Testis (tissue), 3 donors: ENCODE results near the gene PDE7B. TPM values are rescaled to one million over a fixed set of nuclear protein-coding genes. Genes with fewer than 3 reads are reported as not detected.
A peak's percentile ranks its signal among the peaks of the same experiment; 100 is the strongest.

Source experiments
- DNase-seq: peaks from one replicate; pipeline ENCODE4 v3.0.0-alpha.2; 2019
- H3K27ac ChIP-seq, 2 donors: fragments of 200-600 bp; sonication (generic); one replicate each; pipeline ENCODE4 v1.5.1; 2019
- H3K27me3 ChIP-seq: fragments of 200-600 bp; sonication (generic); one replicate; pipeline ENCODE4 v1.5.1; 2019
- H3K36me3 ChIP-seq: fragments of 200-600 bp; sonication (generic); one replicate; pipeline ENCODE4 v1.5.1; 2017; ENCODE audit warnings: low read depth; ENCODE audit errors: missing control alignments
- H3K4me1 ChIP-seq: fragments of 200-600 bp; sonication (generic); one replicate; pipeline ENCODE4 v1.5.1; 2019
- H3K4me3 ChIP-seq, 2 donors: fragments of 200-600 bp; sonication (generic); one replicate each; pipeline ENCODE4 v1.5.1; 2017 to 2019
- H3K9me3 ChIP-seq: fragments of 200-600 bp; sonication (generic); one replicate; pipeline ENCODE4 v1.5.1; 2017
- POLR2A ChIP-seq: fragments of 450-650 bp; IDR thresholded peaks from one replicate; pipeline ENCODE4 v1.6.1; 2017; ENCODE audit warnings: antibody characterized with exemption, mild to moderate bottlenecking, moderate library complexity
- WGBS, 2 donors: methylation state at CpG; one replicate each; pipeline ENCODE4 v1.1.5; 2018; 5-methylcytosine and 5-hydroxymethylcytosine counted together
- intact Hi-C: fragments of 100-400 bp; cut with DNase I; formaldehyde crosslinking; loops from one replicate; pipeline ENCODE4 v1.15.1; 2023; ENCODE audit warnings: low total_unique reads
- polyA plus RNA-seq: library from polyadenylated mRNA; stranded (reverse); fragments of 350-450 nt; fragmentation: Illumina TruSeq; extraction: RNeasy Lipid Tissue Mini Kit (QIAGEN cat#74804); gene quantifications from one replicate; pipeline ENCODE4 v1.2.3, GENCODE V29; 2014; ENCODE audit warnings: low read depth, low replicate concordance; ENCODE audit not compliant: insufficient read depth
- total RNA-seq, 2 donors: library from RNA; depleted of rRNA; stranded (reverse); fragments of >200 nt; gene quantifications; one replicate each; pipeline ENCODE4 v1.2.3, GENCODE V29; 2016
- TF ChIP-seq, protein P1 (sequence below), 3 experiments: fragments of 450-650 bp in 2 of 3; fragments of 200-600 bp in 1 of 3; sonication (generic) in 1 of 3; IDR thresholded peaks; one replicate each; pipeline ENCODE4 v1.5.1; 2016 to 2019; ENCODE audit warnings: antibody characterized with exemption in 3 of 3, mild to moderate bottlenecking in 2 of 3, moderate library complexity in 1 of 3

PDE7B gene
- total and polyA plus RNA-seq, 3 donors from 2014 or later: 3.7 to 6.9 (median 4.4) TPM

DNA sequence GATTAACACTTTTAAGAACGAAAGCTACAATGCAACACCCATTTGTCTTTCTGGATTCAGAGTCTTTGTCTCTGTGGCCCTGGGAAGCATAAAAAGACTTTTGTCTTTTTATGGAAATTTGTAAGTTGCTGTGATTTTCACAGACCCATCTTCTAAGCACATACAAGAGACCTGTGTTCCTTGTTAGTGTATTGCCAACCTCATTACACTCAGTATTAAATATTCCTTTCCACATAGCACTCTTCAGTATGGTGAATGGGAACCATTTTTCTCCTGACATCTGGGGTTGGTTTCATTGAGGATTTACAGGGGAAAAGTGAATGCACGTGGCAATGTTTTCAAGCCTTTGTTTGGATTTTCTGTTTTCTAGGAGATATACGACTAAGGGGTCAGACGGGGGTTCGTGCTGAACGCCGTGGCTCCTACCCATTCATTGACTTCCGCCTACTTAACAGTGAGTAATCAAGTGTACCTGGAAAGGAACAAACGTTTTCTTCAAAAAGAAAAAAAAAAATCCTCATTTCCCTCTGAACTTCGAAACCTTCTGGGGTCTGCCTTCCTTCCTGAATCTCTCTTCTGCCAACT is 257.0 kb downstream of the PDE7B start:
- intact Hi-C loops: no loop called here
- TF ChIP-seq, protein P1, sequence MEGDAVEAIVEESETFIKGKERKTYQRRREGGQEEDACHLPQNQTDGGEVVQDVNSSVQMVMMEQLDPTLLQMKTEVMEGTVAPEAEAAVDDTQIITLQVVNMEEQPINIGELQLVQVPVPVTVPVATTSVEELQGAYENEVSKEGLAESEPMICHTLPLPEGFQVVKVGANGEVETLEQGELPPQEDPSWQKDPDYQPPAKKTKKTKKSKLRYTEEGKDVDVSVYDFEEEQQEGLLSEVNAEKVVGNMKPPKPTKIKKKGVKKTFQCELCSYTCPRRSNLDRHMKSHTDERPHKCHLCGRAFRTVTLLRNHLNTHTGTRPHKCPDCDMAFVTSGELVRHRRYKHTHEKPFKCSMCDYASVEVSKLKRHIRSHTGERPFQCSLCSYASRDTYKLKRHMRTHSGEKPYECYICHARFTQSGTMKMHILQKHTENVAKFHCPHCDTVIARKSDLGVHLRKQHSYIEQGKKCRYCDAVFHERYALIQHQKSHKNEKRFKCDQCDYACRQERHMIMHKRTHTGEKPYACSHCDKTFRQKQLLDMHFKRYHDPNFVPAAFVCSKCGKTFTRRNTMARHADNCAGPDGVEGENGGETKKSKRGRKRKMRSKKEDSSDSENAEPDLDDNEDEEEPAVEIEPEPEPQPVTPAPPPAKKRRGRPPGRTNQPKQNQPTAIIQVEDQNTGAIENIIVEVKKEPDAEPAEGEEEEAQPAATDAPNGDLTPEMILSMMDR (IDR thresholded peaks at IDR 0.05): no peak
- no peak for TF ChIP-seq POLR2A
- Histone ChIP-seq H3K27me3 (no peaks in the 10 kb centered on the region), H3K4me3 (no peak overlapping the region), H3K4me1 (peaks cover 8% of the 10 kb centered on the region), H3K36me3 (no peaks in the 10 kb centered on the region), H3K27ac (no peak overlapping the region), H3K9me3 (no peaks in the 10 kb centered on the region)
- DNase-seq: no peak
- 67 to 77% methylated on average over 10 of the region's 10 CpGs for WGBS, 2 donors

DNA sequence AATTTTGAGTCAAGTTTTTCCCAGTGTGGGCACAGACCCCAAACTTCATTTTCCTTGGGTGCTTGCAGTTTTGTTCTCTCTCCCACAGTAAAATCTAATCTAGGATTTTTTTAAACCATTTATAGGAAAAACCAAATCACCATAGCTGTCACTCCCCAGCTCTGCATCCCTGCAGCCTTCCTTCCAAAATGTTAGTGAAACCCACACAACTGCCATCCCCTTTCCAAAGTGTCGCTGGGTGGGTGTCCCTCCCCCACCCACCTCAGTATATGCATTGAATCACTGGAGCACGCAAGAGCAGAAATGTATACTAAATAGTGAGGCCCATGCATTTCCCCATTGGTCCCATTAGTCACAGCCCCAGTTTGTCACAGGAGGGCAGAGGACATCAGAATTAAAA is 260.3 kb downstream of the PDE7B start:
- intact Hi-C loops: no loop called here
- TF ChIP-seq POLR2A: no peak
- TF ChIP-seq, protein P1 (IDR thresholded peaks at IDR 0.05): no peak
- WGBS, 2 donors: 94 to 98% methylated on average over 2 of the region's 2 CpGs

DNA sequence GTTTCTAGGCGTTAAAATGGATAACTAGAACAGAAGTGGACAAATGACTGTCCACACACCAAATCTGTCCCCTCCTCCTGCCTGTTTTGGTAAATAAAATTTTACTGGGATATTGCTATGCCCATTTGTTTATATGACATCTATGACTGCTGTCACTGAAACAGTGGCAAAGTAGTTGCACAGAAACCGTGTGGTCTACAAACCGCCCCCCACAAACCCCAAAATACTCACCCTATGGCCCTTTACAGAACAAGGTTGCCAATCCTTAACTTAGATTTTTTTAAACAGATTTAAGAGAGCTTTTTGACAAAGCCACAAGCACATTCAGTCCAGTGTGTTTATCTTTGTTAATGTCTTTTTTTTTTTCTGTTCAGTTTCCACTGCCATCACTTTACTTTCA is 260.8 kb downstream of the PDE7B start:
- Histone ChIP-seq H3K27me3 (no peaks in the 10 kb centered on the region), H3K27ac (no peak overlapping the region), H3K4me1 (peaks cover 6% of the 10 kb centered on the region), H3K4me3 (no peak overlapping the region), H3K36me3 (no peaks in the 10 kb centered on the region), H3K9me3 (no peaks in the 10 kb centered on the region)
- TF ChIP-seq POLR2A: no peak
- TF ChIP-seq, protein P1 (IDR thresholded peaks at IDR 0.05): no peak
- intact Hi-C loops: no loop called here
- WGBS, 2 donors: 91 to 98% methylated on average over 3 of the region's 3 CpGs
- DNase-seq: no peak

More for the DNA sequence above, 260.3 kb downstream of the PDE7B start:
- Histone ChIP-seq H3K36me3 (no peaks in the 10 kb centered on the region), H3K27me3 (no peaks in the 10 kb centered on the region), H3K4me3 (no peak overlapping the region), H3K4me1 (peaks cover 6% of the 10 kb centered on the region), H3K9me3 (no peaks in the 10 kb centered on the region), H3K27ac (no peak overlapping the region)
- no peak for DNase-seq

DNA sequence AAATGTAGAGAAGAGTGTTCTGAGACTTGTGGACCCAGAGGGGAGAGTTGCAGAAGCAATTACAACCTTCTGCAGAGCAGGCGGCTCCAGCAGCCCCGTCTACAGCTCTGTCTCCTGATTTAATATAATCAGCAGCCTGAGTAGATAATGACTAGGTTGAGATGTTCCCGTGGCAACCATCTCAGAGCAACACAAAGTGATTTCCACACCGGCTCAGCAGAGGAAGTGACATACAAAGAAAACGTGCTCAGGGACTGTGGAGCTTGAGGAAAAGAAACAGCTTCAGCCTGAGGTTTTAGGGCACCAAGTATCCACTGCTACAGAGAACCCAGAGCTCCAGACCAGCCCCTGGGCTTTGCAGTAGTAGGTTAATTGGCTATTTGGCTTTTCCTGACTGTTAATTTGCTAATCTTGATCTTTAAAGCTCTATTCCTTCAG is 262.3 kb downstream of the PDE7B start:
- intact Hi-C loops: no loop called here
- no peaks in the 10 kb centered on the region for H3K27me3 ChIP-seq
- 31 to 42% methylated on average over 5 of the region's 5 CpGs for WGBS, 2 donors
- peaks cover 6% of the 10 kb centered on the region for H3K4me1 ChIP-seq
- DNase-seq: peak; percentile 60
- TF ChIP-seq POLR2A: no peak
- TF ChIP-seq, protein P1 (IDR thresholded peaks at IDR 0.05): no peak
- H3K27ac ChIP-seq: peak overlapping the region in 1 of 2 donors; percentile 13
- no peak overlapping the region for H3K4me3 ChIP-seq
- no peaks in the 10 kb centered on the region for H3K9me3 ChIP-seq
- H3K36me3 ChIP-seq: no peaks in the 10 kb centered on the region

DNA sequence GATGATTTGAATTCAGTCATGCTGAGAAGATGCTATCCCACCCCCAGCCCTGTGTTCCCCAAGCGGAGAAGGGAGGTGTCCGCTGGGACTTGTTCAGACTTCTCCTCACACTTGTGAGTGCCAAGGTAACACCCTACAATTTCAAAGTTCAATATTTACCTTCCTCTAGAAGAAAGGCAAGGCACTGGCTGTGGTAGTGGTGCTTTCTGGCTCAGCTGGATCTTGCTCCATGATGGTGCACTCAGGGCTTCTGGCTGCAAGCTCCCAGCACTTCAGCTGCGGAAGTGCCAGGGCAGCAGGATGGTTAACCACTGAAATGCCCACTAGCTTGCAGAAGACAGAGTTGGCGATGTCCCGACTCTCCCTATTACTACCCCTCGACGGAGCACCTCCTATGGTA is 263.2 kb downstream of the PDE7B start:
- Histone ChIP-seq H3K4me3 (no peak overlapping the region), H3K27ac (no peak overlapping the region), H3K36me3 (no peaks in the 10 kb centered on the region), H3K9me3 (no peaks in the 10 kb centered on the region), H3K4me1 (peaks cover 6% of the 10 kb centered on the region), H3K27me3 (no peaks in the 10 kb centered on the region)
- DNase-seq: no peak
- TF ChIP-seq POLR2A: no peak
- TF ChIP-seq, protein P1 (IDR thresholded peaks at IDR 0.05): no peak
- intact Hi-C loops: no loop called here
- WGBS, 2 donors: 97 to 98% methylated on average over 5 to 7 of the region's 7 CpGs
